HCT116 (cell line): ENCODE measurements around the gene DHRSX.

Source experiments
- CEBPB ChIP-seq: IDR thresholded peaks from 2 replicates; pipeline ENCODE4 v1.6.1; 2012; ENCODE audit warnings: low read depth
- EZH2 ChIP-seq: fragments of 200-600 bp; sonication (generic); IDR thresholded peaks from 2 replicates; pipeline ENCODE4 v1.6.1; 2017; ENCODE audit warnings: antibody characterized with exemption, mixed run types
- JUND ChIP-seq: IDR thresholded peaks from 2 replicates; pipeline ENCODE4 v1.6.1; 2012
- MAX ChIP-seq: IDR thresholded peaks from 2 replicates; pipeline ENCODE4 v1.6.1; 2012
- POLR2A ChIP-seq: IDR thresholded peaks from 2 replicates; pipeline ENCODE4 v1.7.0; 2011; ENCODE audit warnings: borderline replicate concordance; ENCODE audit not compliant: insufficient read depth, insufficient read length; ENCODE audit errors: extremely low read depth
- TCF7L2 ChIP-seq: IDR thresholded peaks from 2 replicates; pipeline ENCODE4 v1.7.0; 2011; ENCODE audit warnings: borderline replicate concordance, inconsistent platforms; ENCODE audit not compliant: insufficient read depth, insufficient read length; ENCODE audit errors: extremely low read depth
- ZBTB33 ChIP-seq: IDR thresholded peaks from 2 replicates; pipeline ENCODE4 v1.6.1; 2011; ENCODE audit warnings: mild to moderate bottlenecking, low read length, moderate library complexity; ENCODE audit not compliant: insufficient replicate concordance; ENCODE audit errors: extremely low read depth
- TF ChIP-seq, protein P1 (sequence below), 3 experiments: fragments of 200-600 bp in 1 of 3; sonication (generic) in 1 of 3; IDR thresholded peaks in 2 of 3; conservative IDR thresholded peaks in 1 of 3; 2 replicates each; pipeline ENCODE4 v1.5.1; 2012 to 2017; ENCODE audit warnings: low read depth in 2 of 3, low read length in 2 of 3, antibody characterized with exemption in 1 of 3, borderline replicate concordance in 1 of 3, control low read depth in 1 of 3, mild to moderate bottlenecking in 1 of 3, mixed read lengths in 1 of 3, mixed run types in 1 of 3, moderate library complexity in 1 of 3; ENCODE audit not compliant: insufficient read depth in 1 of 3

DNA sequence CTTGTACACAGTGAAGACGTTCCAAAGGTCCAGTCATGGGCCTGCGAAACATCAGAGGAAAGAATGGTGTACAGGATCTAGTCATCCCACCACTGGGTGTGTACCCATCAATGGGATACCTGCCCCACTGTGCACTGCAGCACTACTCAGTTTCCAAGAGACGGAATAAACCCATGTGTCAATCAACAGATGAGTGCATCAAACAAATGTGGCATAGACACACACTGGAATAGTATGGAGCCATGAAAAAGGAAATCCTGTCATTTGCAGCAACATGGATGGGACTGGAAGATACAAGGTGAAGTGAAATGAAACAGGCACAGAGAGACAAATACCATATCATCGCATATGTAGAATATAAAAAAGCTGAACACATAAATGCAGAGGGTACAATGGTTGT, 48.0 kb downstream of the DHRSX start:
- no peak for TF ChIP-seq CEBPB
- TF ChIP-seq, protein P1, sequence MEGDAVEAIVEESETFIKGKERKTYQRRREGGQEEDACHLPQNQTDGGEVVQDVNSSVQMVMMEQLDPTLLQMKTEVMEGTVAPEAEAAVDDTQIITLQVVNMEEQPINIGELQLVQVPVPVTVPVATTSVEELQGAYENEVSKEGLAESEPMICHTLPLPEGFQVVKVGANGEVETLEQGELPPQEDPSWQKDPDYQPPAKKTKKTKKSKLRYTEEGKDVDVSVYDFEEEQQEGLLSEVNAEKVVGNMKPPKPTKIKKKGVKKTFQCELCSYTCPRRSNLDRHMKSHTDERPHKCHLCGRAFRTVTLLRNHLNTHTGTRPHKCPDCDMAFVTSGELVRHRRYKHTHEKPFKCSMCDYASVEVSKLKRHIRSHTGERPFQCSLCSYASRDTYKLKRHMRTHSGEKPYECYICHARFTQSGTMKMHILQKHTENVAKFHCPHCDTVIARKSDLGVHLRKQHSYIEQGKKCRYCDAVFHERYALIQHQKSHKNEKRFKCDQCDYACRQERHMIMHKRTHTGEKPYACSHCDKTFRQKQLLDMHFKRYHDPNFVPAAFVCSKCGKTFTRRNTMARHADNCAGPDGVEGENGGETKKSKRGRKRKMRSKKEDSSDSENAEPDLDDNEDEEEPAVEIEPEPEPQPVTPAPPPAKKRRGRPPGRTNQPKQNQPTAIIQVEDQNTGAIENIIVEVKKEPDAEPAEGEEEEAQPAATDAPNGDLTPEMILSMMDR (IDR thresholded peaks at IDR 0.05 in 2 of 3, conservative IDR thresholded peaks at IDR 0.05 in 1 of 3; ENCODE audit: borderline replicate concordance in 1 of 3, insufficient read depth in 1 of 3, low read depth in 2 of 3, low read length in 2 of 3) = no peak
- no peak for TF ChIP-seq MAX
- no peak for TF ChIP-seq JUND
- no peak for TF ChIP-seq TCF7L2
- TF ChIP-seq POLR2A = no peak
- TF ChIP-seq ZBTB33 = no peak
- no peak for TF ChIP-seq EZH2
